GM21717 (cell line): Measurements from ENCODE around the gene CD300A.

Source experiments
- ATAC-seq: cut with Tn5 transposase; IDR thresholded peaks from one replicate; pipeline ENCODE4 v1.9.1; 2021; ENCODE audit warnings: mild to moderate bottlenecking, moderate library complexity; ENCODE audit not compliant: unreplicated experiment

The CD300A gene

GRCh38 chr17:74466111-74466827, at the start of gene CD300A:
Gene CD300A (plus strand): TSS chr17:74466634. CDS start chr17:74466704, 70 bp downstream.
- ATAC-seq, result no peak

- ATAC-seq, result peak; percentile 55
Observed at GRCh38 chr17:74417178-74418045, 49.0 kb upstream of the CD300A start.

- ATAC-seq, result no peak
Observed at GRCh38 chr17:74419928-74420411, 46.5 kb upstream of the CD300A start.

- no peak for ATAC-seq
Observed at GRCh38 chr17:74424117-74424516, 42.3 kb upstream of the CD300A start.

- ATAC-seq, result no peak
Observed at GRCh38 chr17:74424657-74425056, 41.8 kb upstream of the CD300A start.

GRCh38 chr17:74426551-74427047, 39.8 kb upstream of the CD300A start:
- no peak for ATAC-seq

GRCh38 chr17:74427048-74427762, 39.2 kb upstream of the CD300A start:
- ATAC-seq, result no peak

- ATAC-seq, result no peak
Observed at GRCh38 chr17:74427763-74428153, 38.7 kb upstream of the CD300A start.

- ATAC-seq, result no peak
Observed at GRCh38 chr17:74429604-74430384, 36.6 kb upstream of the CD300A start.

- no peak for ATAC-seq
Observed at GRCh38 chr17:74430385-74430705, 36.1 kb upstream of the CD300A start.

- ATAC-seq, result no peak
Observed at GRCh38 chr17:74430706-74431567, 35.5 kb upstream of the CD300A start.

- no peak for ATAC-seq
Observed at GRCh38 chr17:74431568-74432423, 34.6 kb upstream of the CD300A start, which contains the start of gene GPRC5C. Gene GPRC5C (plus strand): TSS chr17:74432088. CDS start chr17:74439777, 7,689 bp downstream.

GRCh38 chr17:74432424-74432690, 34.1 kb upstream of the CD300A start:
- ATAC-seq, result no peak

GRCh38 chr17:74432766-74433391, 33.6 kb upstream of the CD300A start:
- no peak for ATAC-seq

- no peak for ATAC-seq
Observed at GRCh38 chr17:74433421-74434121, 32.9 kb upstream of the CD300A start.

GRCh38 chr17:74435775-74436359, 30.6 kb upstream of the CD300A start:
- ATAC-seq, result no peak

- no peak for ATAC-seq
Observed at GRCh38 chr17:74437702-74438101, 28.7 kb upstream of the CD300A start.
